C1 segment of cervical spinal cord (tissue), 14 donors: Measurements from ENCODE around the gene GPC3.

Source experiments
- DNase-seq, 14 donors: peaks; one replicate each; lab custom pipeline; 2025; lab: John Stamatoyannopoulos, UW

The GPC3 gene

GRCh38 chrX:133607419-133608348 is 377.7 kb downstream of the GPC3 start:
- DNase-seq, result no peak

GRCh38 chrX:133606990-133607389 is 378.4 kb downstream of the GPC3 start:
- DNase-seq, result no peak

- no peak for DNase-seq
These were observed 380.6 kb downstream of the GPC3 start for GRCh38 chrX:133604801-133605200.

- no peak for DNase-seq
These were observed 382.5 kb downstream of the GPC3 start for GRCh38 chrX:133602881-133603280.

DNA sequence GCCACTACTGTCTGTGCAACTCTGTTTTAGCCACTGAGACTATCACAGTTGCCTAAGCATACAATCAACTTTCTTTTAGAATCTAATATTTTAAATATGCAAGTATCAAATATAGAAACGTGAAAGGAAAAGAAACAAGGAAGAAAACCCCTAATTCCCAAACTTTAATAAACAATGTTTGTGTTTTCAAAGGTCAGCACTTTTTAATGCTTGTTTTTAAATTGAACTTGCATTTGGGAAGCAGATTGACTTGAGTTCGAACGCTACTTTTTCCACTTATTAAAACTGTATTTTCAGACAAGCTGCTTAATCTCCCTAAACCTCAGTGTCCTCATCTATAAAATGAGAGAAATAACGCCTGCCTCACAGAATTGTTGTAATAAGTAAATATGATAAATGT is 384.3 kb downstream of the GPC3 start:
- DNase-seq, result no peak

- no peak for DNase-seq
These were observed 384.9 kb downstream of the GPC3 start for GRCh38 chrX:133600536-133600935.

- DNase-seq, result no peak
These were observed 386.6 kb downstream of the GPC3 start for GRCh38 chrX:133598601-133599335.

- no peak for DNase-seq
These were observed 391.2 kb downstream of the GPC3 start for GRCh38 chrX:133594156-133594555.

DNA sequence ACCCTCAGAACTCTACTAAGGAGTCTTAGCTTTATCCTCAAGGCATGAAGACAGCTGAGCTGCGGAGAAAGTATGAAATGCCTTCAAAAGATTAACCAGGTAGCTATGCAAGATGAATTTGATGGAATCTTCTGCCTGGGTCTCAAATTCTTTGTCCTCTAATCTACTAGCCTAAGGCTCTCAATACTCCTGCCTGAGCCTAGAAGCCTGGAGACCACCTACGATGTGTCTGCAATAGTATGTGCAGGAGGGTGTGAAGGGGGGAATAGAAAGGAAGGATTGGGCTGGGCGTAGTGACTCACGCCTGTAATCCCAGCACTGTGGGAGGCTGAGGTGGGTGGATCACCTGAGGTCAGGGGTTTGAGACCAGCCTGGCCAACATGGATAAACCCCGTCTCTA is 391.9 kb downstream of the GPC3 start:
- DNase-seq, result no peak

DNA sequence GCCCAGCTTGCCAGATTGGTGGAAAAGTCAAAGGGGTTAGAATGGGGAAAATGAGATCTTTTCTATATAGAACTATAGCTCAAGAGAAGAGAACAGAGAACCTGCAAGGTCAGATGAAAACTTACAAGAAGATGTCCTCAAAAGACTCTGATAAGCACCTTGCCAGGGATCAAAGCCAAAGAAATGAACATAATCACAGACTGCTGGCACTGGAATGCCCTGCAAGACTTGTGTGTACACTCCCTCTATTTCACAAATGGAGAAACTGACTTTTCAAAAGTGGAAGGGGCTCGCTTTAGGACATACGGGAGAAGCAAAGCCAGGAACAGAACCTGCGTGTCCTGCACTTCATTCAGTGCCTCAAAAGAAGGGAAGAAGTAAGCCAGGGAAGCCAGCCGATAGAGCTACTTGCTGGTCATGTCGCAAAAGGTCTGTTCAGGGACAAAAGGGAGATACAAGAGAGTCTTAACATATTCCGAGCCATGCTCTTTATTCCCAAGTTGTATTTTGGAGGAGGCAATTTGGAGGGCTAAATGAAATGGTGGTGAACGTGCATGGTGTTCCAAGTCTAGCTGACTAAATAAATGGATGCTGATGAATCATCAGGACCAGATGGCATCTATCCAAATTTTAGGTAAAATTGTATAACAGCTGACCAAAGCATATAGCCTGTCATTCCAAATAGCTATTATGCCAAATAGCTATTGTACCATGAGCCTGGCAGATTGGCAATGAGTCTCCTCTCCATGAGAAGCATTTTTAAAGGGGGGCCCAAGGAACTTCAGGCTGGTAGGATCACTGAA is 394.5 kb downstream of the GPC3 start:
- DNase-seq, result no peak

GRCh38 chrX:133588827-133589226 is 396.6 kb downstream of the GPC3 start:
- no peak for DNase-seq

DNA sequence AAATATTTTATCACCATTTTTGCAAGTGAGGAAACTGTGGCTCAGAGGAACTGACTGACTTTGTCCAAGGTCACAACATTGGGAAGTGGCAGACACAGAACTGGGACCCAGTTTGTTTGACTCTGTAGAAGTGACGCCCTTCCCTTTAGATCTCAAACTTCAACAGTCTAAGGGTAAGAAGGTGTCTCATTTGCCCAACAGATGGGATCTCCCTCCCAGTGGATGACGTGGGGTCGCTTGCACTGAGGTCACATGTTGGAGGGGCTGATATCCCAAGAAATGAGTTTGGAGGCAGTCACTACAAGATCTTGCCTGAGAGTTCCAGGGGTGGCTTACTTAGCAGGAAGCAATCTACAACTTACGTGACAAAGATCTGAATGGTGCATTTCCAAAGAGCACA is 397.6 kb downstream of the GPC3 start:
- no peak for DNase-seq

GRCh38 chrX:133587071-133587470 is 398.3 kb downstream of the GPC3 start:
- no peak for DNase-seq

DNA sequence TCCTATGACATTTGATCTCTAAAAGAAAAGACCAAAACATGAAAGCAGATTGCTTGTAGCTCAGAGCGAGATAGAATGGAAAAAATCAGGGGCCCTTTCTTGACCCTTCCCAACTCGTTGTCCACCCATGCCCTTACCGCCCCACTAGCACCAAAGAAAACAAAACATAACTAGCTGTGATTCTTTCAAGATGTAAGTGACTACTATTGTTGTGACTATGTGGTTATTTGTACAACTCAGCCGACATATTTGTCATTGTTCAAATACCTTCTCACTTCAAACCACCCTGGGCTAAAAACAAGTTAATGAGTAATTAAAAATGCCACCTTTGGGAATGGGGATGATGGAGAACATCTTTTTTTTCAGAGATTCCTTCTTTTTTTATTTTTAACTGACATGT is 399.0 kb downstream of the GPC3 start:
- no peak for DNase-seq

DNA sequence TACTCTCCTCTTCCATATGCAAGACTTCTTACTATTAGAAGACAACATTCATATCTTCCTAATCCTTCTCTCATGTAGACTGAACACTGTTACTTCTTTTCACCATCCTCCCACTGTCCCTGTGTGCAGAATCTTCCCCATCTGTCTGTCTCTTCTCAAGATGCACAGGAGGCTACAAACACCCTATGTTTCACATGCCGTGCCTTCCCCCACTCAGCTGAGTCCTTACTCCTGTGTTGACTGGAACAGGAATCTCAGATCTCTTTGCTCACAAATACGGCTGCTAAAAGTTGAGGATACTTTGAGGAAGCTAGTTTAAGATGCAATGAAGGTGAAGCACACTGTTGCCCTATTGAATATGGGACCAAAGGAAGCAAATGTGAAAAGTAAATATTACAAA is 401.6 kb downstream of the GPC3 start:
- DNase-seq, result no peak

DNA sequence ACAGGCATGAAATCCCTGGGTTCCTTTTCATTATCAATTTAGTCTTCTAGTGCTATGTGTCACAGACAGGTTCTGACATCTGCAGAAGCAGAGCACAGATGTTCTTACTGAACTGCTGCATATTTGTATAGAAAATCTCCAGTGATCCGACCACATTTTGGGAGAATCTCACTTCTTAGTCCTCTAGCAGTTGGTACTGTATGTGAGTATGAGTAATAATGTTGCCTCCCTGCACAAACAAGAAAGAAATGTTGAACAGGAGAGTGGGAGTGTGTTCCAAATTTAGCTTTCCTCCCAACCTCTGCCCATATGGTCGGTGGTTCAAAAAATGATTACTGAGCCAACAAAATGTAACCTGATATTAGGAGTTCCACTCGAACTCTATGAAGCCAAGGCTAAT is 404.8 kb downstream of the GPC3 start:
- DNase-seq, result no peak

- DNase-seq, result no peak
These were observed 405.8 kb downstream of the GPC3 start for GRCh38 chrX:133579631-133580030.

- no peak for DNase-seq
These were observed 408.5 kb downstream of the GPC3 start for GRCh38 chrX:133576876-133577275.

- DNase-seq, result no peak
These were observed 409.8 kb downstream of the GPC3 start for GRCh38 chrX:133575501-133576136.

- no peak for DNase-seq
These were observed 410.7 kb downstream of the GPC3 start for GRCh38 chrX:133574716-133575115.

DNA sequence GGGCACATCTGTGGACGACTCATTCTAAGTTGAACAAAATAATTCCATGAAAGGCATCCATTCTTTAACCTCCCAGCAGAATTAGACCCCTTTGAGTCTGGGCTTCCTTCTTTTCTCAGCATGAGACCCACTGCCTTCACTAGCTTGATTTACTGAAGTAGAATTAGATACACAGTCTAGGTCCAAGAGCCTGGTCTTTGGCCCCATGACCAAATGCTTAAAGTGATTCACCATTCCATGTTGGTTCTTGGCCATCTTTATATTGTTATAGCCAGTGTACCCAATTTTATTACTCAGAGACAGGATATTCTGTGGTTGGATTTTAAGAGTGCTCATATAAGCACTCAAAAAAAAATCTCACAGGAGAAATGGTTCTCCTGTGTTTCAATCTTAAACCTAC is 414.8 kb downstream of the GPC3 start:
- no peak for DNase-seq

DNA sequence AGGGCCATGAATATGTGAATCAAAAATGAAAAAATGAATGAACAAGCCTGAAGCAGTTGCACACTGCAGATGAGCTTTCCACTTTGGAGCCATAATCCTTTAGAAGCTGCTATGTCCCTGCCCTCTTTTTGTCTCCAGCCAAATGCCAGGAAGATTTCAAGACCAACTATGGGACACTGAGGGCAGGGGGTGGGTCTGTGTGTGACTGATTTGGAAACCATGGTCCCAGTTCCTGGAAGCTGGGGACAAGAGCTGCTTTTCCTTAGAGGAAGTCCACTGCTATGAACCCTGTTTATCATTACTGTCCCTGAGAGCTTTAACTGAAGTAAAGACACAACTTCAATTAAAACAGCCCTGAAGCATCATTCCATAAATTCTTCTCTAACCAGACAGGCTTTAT is 416.2 kb downstream of the GPC3 start:
- DNase-seq, result no peak
